NAMALWA (cell line): Measurements from ENCODE around the gene DMKN.

Source experiments
- DNase-seq: peaks from one replicate; pipeline ENCODE4 v3.0.0-alpha.2; 2015; ENCODE audit warnings: low spot score

Gene DMKN

GRCh38 chr19:35549879-35550523 lies 36.6 kb upstream of the DMKN start:
- no peak for DNase-seq

GRCh38 chr19:35549174-35549788 lies 35.8 kb upstream of the DMKN start:
- peak; percentile 85 for DNase-seq

GRCh38 chr19:35546532-35546931 lies 33.1 kb upstream of the DMKN start:
- DNase-seq, result no peak

GRCh38 chr19:35545855-35546381 lies 32.5 kb upstream of the DMKN start:
- DNase-seq, result peak; percentile 49

- peak; percentile 84 for DNase-seq
Measured at GRCh38 chr19:35545001-35545854, 31.8 kb upstream of the DMKN start, which contains the start of gene TMEM147. TMEM147 (plus strand) TSS chr19:35545626; CDS start chr19:35545740, 114 bp downstream.

- DNase-seq, result no peak
Measured at GRCh38 chr19:35544110-35544802, 30.8 kb upstream of the DMKN start.

GRCh38 chr19:35543280-35544109 lies 30.0 kb upstream of the DMKN start:
- no peak for DNase-seq

GRCh38 chr19:35542209-35542608 lies 28.8 kb upstream of the DMKN start:
- DNase-seq, result no peak

GRCh38 chr19:35540356-35540927 lies 27.0 kb upstream of the DMKN start:
- DNase-seq, result no peak

- no peak for DNase-seq
Measured at GRCh38 chr19:35539850-35540249, 26.4 kb upstream of the DMKN start.

- DNase-seq, result no peak
Measured at GRCh38 chr19:35539314-35539713, 25.9 kb upstream of the DMKN start.

- DNase-seq, result no peak
Measured at GRCh38 chr19:35534803-35535480, 21.5 kb upstream of the DMKN start.

- no peak for DNase-seq
Measured at GRCh38 chr19:35533822-35534392, 20.5 kb upstream of the DMKN start.

- DNase-seq, result no peak
Measured at GRCh38 chr19:35533201-35533821, 19.9 kb upstream of the DMKN start, which contains the start of gene GAPDHS. GAPDHS (plus strand) TSS chr19:35533456; CDS start chr19:35533528, 72 bp downstream.

GRCh38 chr19:35531291-35531690 lies 17.8 kb upstream of the DMKN start:
- DNase-seq, result no peak

GRCh38 chr19:35529241-35530218 lies 16.1 kb upstream of the DMKN start:
- no peak for DNase-seq

GRCh38 chr19:35528218-35529038 lies 15.0 kb upstream of the DMKN start, which contains the start of gene SBSN:
SBSN (minus strand) TSS chr19:35528311; CDS start chr19:35528281, 30 bp downstream.
- no peak for DNase-seq
